ENCODE data around the gene KCTD2. TPM values are rescaled to one million over a fixed set of nuclear protein-coding genes. Genes with fewer than 3 reads are reported as not detected.

KCTD2 gene
- total and polyA plus RNA-seq, 2 donors: 15.4 to 29.1 TPM

- Histone ChIP-seq H3K4me1 (ENCODE audit: insufficient read depth) (peaks cover 2% of the 10 kb centered on the region), H3K36me3 (ENCODE audit: insufficient read depth) (no peaks in the 10 kb centered on the region), H3K27ac (ENCODE audit: low read depth) (no peak overlapping the region), H3K4me3 (ENCODE audit: low read depth, low read length) (no peak overlapping the region)
- 88% methylated on average over 7 of the region's 7 CpGs for WGBS
- DNase-seq (ENCODE audit: extremely low spot score): no peak
These were observed 64.8 kb downstream of the KCTD2 start for GRCh38 chr17:75111777-75112335.

GRCh38 chr17:75113798-75114551 lies 67.0 kb downstream of the KCTD2 start:
- Histone ChIP-seq H3K4me1 (ENCODE audit: insufficient read depth) (peaks cover 2% of the 10 kb centered on the region), H3K27ac (ENCODE audit: low read depth) (peak overlapping the region; percentile 83), H3K36me3 (ENCODE audit: insufficient read depth) (no peaks in the 10 kb centered on the region), H3K4me3 (ENCODE audit: low read depth, low read length) (peak overlapping the region; percentile 31)
- peak; percentile 78 for DNase-seq (ENCODE audit: extremely low spot score)
- WGBS: 3% methylated on average over 22 of the region's 22 CpGs

GRCh38 chr17:75114552-75115314 lies 67.7 kb downstream of the KCTD2 start:
- H3K27ac ChIP-seq (ENCODE audit: low read depth): peak overlapping the region; percentile 83
- no peaks in the 10 kb centered on the region for H3K36me3 ChIP-seq (ENCODE audit: insufficient read depth)
- H3K4me1 ChIP-seq (ENCODE audit: insufficient read depth): peaks cover 2% of the 10 kb centered on the region
- 42% methylated on average over 19 of the region's 19 CpGs for WGBS
- peak overlapping the region; percentile 31 for H3K4me3 ChIP-seq (ENCODE audit: low read depth, low read length)
- DNase-seq (ENCODE audit: extremely low spot score): no peak

Small RNAs within 50 kb of the gene (small RNA-seq; reads per million reads assigned to genes)
- gene AC111186.1 (not detected), gene RF00019 (not detected), gene RN7SL573P (not detected), gene RNU6-362P (not detected)

Other genes with a start within 250 kb of the KCTD2 start
- gene GRIN2C, start 187.3 kb upstream of the KCTD2 start, total RNA-seq: 1.9 TPM
- 0.47 TPM for gene GRIN2C, start 187.3 kb upstream of the KCTD2 start, polyA plus RNA-seq
- gene FDXR, start 174.2 kb upstream of the KCTD2 start, total RNA-seq: 3.7 TPM
- 12.3 TPM for gene FDXR, start 174.2 kb upstream of the KCTD2 start, polyA plus RNA-seq
- 0.48 TPM for gene FADS6, start 153.6 kb upstream of the KCTD2 start, total RNA-seq
- 0.96 TPM for gene FADS6, start 153.6 kb upstream of the KCTD2 start, polyA plus RNA-seq
- 0.53 TPM for gene USH1G, start 124.0 kb upstream of the KCTD2 start, total RNA-seq
- 0.16 TPM for gene USH1G, start 124.0 kb upstream of the KCTD2 start, polyA plus RNA-seq
- gene OTOP2, start 123.0 kb upstream of the KCTD2 start, total RNA-seq: not detected
- gene OTOP2, start 123.0 kb upstream of the KCTD2 start, polyA plus RNA-seq: not detected
- not detected for gene OTOP3, start 111.3 kb upstream of the KCTD2 start, total RNA-seq
- gene OTOP3, start 111.3 kb upstream of the KCTD2 start, polyA plus RNA-seq: not detected
- 5.7 TPM for gene HID1, start 74.5 kb upstream of the KCTD2 start, total RNA-seq
- 13.4 TPM for gene HID1, start 74.5 kb upstream of the KCTD2 start, polyA plus RNA-seq
- 4.8 TPM for gene CDR2L, start 59.6 kb upstream of the KCTD2 start, total RNA-seq
- 14.2 TPM for gene CDR2L, start 59.6 kb upstream of the KCTD2 start, polyA plus RNA-seq
- 14.5 TPM for gene MRPL58, start 34.6 kb upstream of the KCTD2 start, total RNA-seq
- gene MRPL58, start 34.6 kb upstream of the KCTD2 start, polyA plus RNA-seq: 38.7 TPM
- 136 TPM for gene ATP5PD, start 256 bp upstream of the KCTD2 start, total RNA-seq
- gene ATP5PD, start 256 bp upstream of the KCTD2 start, polyA plus RNA-seq: 334 TPM
- gene SLC16A5, start 40.7 kb downstream of the KCTD2 start, total RNA-seq: 17.6 TPM
- 13.2 TPM for gene SLC16A5, start 40.7 kb downstream of the KCTD2 start, polyA plus RNA-seq
- 2.5 TPM for gene ARMC7, start 62.7 kb downstream of the KCTD2 start, total RNA-seq
- 9.6 TPM for gene ARMC7, start 62.7 kb downstream of the KCTD2 start, polyA plus RNA-seq
- 29.8 TPM for gene NT5C, start 84.5 kb downstream of the KCTD2 start, total RNA-seq
- 82.1 TPM for gene NT5C, start 84.5 kb downstream of the KCTD2 start, polyA plus RNA-seq
- gene JPT1, start 107.3 kb downstream of the KCTD2 start, total RNA-seq: 49.8 TPM
- 43.9 TPM for gene JPT1, start 107.3 kb downstream of the KCTD2 start, polyA plus RNA-seq
- 150 TPM for gene SUMO2, start 135.7 kb downstream of the KCTD2 start, total RNA-seq
- gene SUMO2, start 135.7 kb downstream of the KCTD2 start, polyA plus RNA-seq: 98.3 TPM
- gene NUP85, start 158.5 kb downstream of the KCTD2 start, total RNA-seq: 36.6 TPM
- 40.2 TPM for gene NUP85, start 158.5 kb downstream of the KCTD2 start, polyA plus RNA-seq
- gene GGA3, start 214.4 kb downstream of the KCTD2 start, total RNA-seq: 15.5 TPM
- gene GGA3, start 214.4 kb downstream of the KCTD2 start, polyA plus RNA-seq: 29.7 TPM
- gene MRPS7, start 214.7 kb downstream of the KCTD2 start, total RNA-seq: 27.0 TPM
- gene MRPS7, start 214.7 kb downstream of the KCTD2 start, polyA plus RNA-seq: 51.8 TPM
- gene MIF4GD, start 224.0 kb downstream of the KCTD2 start, total RNA-seq: 9.0 TPM
- 42.9 TPM for gene MIF4GD, start 224.0 kb downstream of the KCTD2 start, polyA plus RNA-seq
- gene SLC25A19, start 242.2 kb downstream of the KCTD2 start, total RNA-seq: 5.2 TPM
- 10.1 TPM for gene SLC25A19, start 242.2 kb downstream of the KCTD2 start, polyA plus RNA-seq